ENCODE results near the gene RNF145. TPM values are rescaled to one million over a fixed set of nuclear protein-coding genes. Genes with fewer than 3 reads are reported as not detected.
A peak's percentile ranks its signal among the peaks of the same experiment; 100 is the strongest.
"Not testable (repeated sequence)": the region's sequence is repeated elsewhere in the genome, so short reads cannot be mapped to it uniquely, and the experiment has no call there.

Gene RNF145, protein sequence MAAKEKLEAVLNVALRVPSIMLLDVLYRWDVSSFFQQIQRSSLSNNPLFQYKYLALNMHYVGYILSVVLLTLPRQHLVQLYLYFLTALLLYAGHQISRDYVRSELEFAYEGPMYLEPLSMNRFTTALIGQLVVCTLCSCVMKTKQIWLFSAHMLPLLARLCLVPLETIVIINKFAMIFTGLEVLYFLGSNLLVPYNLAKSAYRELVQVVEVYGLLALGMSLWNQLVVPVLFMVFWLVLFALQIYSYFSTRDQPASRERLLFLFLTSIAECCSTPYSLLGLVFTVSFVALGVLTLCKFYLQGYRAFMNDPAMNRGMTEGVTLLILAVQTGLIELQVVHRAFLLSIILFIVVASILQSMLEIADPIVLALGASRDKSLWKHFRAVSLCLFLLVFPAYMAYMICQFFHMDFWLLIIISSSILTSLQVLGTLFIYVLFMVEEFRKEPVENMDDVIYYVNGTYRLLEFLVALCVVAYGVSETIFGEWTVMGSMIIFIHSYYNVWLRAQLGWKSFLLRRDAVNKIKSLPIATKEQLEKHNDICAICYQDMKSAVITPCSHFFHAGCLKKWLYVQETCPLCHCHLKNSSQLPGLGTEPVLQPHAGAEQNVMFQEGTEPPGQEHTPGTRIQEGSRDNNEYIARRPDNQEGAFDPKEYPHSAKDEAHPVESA
- total RNA-seq, result 100 to 1,000 TPM in 2 of 3 donors, 10 to 100 TPM in 1; 95.7 to 109 (median 101) TPM

- Mint-ChIP-seq H3K4me3 (peak within 1 kb of the TSS; percentile 99), H3K36me3 (ENCODE audit: insufficient read depth) (peaks cover 8% of the 10 kb centered on the region), H3K27me3 (ENCODE audit: low read depth) (no peaks in the 10 kb centered on the region), H3K9me3 (no peaks in the 10 kb centered on the region), H3K4me1 (ENCODE audit: low read depth) (peaks cover 37% of the 10 kb centered on the region)
- DNase-seq (peak; percentile 98), ATAC-seq (peak; percentile 73 to 78)
Observed at GRCh38 chr5:159209438-159210209, at the start of gene RNF145. Gene RNF145, minus strand, starts transcription at chr5:159209553. Its CDS starts 5,936 bp downstream, at chr5:159203617.

GRCh38 chr5:159258361-159258760 is 49.0 kb upstream of the RNF145 start:
- no peak overlapping the region for H3K4me3 Mint-ChIP-seq
- H3K9me3 Mint-ChIP-seq, result no peaks in the 10 kb centered on the region
- H3K27me3 Mint-ChIP-seq (ENCODE audit: low read depth), result peaks cover 3% of the 10 kb centered on the region
- DNase-seq (no peak), ATAC-seq (no peak)
- peaks cover 16% of the 10 kb centered on the region for H3K4me1 Mint-ChIP-seq (ENCODE audit: low read depth)
- no peaks in the 10 kb centered on the region for H3K36me3 Mint-ChIP-seq (ENCODE audit: insufficient read depth)

DNA sequence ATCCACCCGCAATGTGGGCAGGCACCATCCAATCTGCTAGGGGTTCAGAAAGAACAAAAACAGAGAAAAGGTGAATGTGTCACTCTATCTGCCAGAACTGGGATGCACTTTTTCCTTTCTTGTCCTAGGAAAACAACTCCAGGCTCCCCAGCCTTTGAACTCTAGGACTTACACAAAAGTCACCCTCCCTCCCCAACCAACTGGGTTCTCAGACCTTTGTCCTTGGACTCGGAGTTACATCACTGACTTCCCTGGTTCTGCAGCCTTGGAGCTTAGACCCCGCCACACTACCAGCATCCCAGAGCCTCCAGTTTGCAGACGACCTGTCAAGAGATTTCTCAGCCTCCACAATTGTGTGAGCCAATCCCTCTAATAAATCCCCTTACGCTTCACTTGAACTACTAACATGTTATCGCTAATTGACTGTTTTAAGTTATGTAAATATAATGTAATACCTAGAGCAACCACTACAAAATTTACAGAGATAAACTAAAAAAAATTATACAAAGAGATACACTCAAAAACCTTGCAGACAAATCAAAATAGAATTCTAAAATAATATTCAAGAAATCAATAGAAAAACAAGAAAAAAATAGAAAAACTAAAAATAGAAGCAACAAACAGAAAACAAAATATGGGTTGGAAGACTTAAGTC is 48.4 kb upstream of the RNF145 start:
- Mint-ChIP-seq H3K36me3 (ENCODE audit: insufficient read depth) (no peaks in the 10 kb centered on the region), H3K27me3 (ENCODE audit: low read depth) (peaks cover 3% of the 10 kb centered on the region), H3K4me3 (no peak overlapping the region), H3K9me3 (no peaks in the 10 kb centered on the region), H3K4me1 (ENCODE audit: low read depth) (peaks cover 14% of the 10 kb centered on the region)
- ATAC-seq (no peak), DNase-seq (no peak)

- no peaks in the 10 kb centered on the region for H3K36me3 Mint-ChIP-seq (ENCODE audit: insufficient read depth)
- ATAC-seq (no peak), DNase-seq (no peak)
- H3K4me1 Mint-ChIP-seq (ENCODE audit: low read depth), result peaks cover 6% of the 10 kb centered on the region
- H3K27me3 Mint-ChIP-seq (ENCODE audit: low read depth), result peaks cover 3% of the 10 kb centered on the region
- no peaks in the 10 kb centered on the region for H3K9me3 Mint-ChIP-seq
- H3K4me3 Mint-ChIP-seq, result no peak overlapping the region
Observed at GRCh38 chr5:159257007-159257406, 47.7 kb upstream of the RNF145 start.

DNA sequence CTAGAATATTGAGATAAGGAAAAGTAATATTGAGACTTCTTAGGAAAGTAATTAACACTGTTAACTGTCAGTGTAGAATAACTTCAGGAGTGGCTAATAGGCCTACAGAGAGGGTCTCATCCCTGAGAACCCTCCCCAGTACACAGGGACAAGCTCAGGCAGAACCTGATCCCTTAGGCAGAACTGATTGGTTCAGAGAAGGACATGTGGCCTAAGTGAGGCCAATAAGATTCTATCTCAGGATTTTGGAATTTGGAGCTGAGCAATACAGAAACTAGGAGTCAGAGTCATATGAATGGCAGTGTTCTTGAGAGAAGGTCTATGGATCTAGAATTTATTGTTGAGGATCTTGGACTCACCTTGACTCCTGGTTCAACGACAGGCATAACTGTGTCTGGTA is 42.8 kb upstream of the RNF145 start:
- Mint-ChIP-seq H3K9me3 (no peaks in the 10 kb centered on the region), H3K4me1 (ENCODE audit: low read depth) (no peaks in the 10 kb centered on the region), H3K36me3 (ENCODE audit: insufficient read depth) (no peaks in the 10 kb centered on the region), H3K27me3 (ENCODE audit: low read depth) (peaks cover 5% of the 10 kb centered on the region), H3K4me3 (no peak overlapping the region)
- no peak for ATAC-seq
- no peak for DNase-seq

DNA sequence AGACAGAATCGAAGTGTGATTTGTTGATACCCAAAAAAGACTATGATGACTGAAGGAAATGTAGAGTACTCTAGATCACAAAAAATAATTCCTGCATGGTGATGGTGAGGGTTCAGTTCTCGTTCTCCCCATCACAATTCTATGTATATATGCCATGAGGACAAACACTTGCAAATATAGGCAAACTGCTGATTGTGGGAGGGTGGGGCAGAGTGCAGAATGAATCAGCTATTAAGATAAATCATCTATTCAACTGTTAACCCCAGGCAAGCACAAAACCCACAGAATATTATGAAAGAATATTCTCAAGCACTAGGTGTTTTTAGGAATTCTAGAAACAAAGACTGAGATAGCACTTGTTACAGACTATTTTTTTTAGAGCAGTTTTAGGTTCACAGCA is 39.8 kb upstream of the RNF145 start:
- DNase-seq, result no peak
- Mint-ChIP-seq H3K36me3 (ENCODE audit: insufficient read depth) (no peaks in the 10 kb centered on the region), H3K9me3 (no peaks in the 10 kb centered on the region), H3K4me3 (no peak overlapping the region), H3K4me1 (ENCODE audit: low read depth) (peaks cover 1% of the 10 kb centered on the region), H3K27me3 (ENCODE audit: low read depth) (peaks cover 8% of the 10 kb centered on the region)
- no peak for ATAC-seq

DNA sequence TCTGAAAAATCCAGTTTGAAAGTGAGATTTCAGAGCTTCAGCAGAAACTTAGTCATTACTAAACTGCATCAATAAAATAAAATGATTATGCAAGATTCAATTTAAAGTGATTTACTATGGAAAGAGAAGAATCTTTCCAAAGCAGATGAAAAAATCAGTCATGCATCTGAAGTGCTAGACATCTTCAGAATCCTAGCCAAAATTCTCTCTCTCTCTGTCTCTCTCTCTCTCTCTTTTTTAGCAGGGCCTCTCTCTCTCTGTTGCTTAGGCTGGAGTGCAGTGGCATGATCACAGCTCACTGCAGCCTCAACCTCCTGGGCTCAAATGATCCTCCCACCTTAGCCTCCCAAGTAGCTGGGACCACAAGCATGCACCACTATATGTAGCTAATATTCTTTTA is 35.5 kb upstream of the RNF145 start:
- DNase-seq, result no peak
- Mint-ChIP-seq H3K4me3 (no peak overlapping the region), H3K27me3 (ENCODE audit: low read depth) (peaks cover 8% of the 10 kb centered on the region), H3K9me3 (no peaks in the 10 kb centered on the region), H3K36me3 (ENCODE audit: insufficient read depth) (no peaks in the 10 kb centered on the region), H3K4me1 (ENCODE audit: low read depth) (peaks cover 32% of the 10 kb centered on the region)
- ATAC-seq, result no peak

- H3K4me1 Mint-ChIP-seq (ENCODE audit: low read depth), result peaks cover 34% of the 10 kb centered on the region
- ATAC-seq (no peak), DNase-seq (no peak)
- no peaks in the 10 kb centered on the region for H3K9me3 Mint-ChIP-seq
- H3K4me3 Mint-ChIP-seq, result no peak overlapping the region
- peaks cover 8% of the 10 kb centered on the region for H3K27me3 Mint-ChIP-seq (ENCODE audit: low read depth)
- no peaks in the 10 kb centered on the region for H3K36me3 Mint-ChIP-seq (ENCODE audit: insufficient read depth)
Observed at GRCh38 chr5:159244163-159244562, 34.8 kb upstream of the RNF145 start.

- no peak overlapping the region for H3K4me3 Mint-ChIP-seq
- ATAC-seq, result no peak
- H3K4me1 Mint-ChIP-seq (ENCODE audit: low read depth), result peaks cover 34% of the 10 kb centered on the region
- no peak for DNase-seq
- no peaks in the 10 kb centered on the region for H3K36me3 Mint-ChIP-seq (ENCODE audit: insufficient read depth)
- peaks cover 7% of the 10 kb centered on the region for H3K27me3 Mint-ChIP-seq (ENCODE audit: low read depth)
- no peaks in the 10 kb centered on the region for H3K9me3 Mint-ChIP-seq
Observed at GRCh38 chr5:159243385-159243784, 34.0 kb upstream of the RNF145 start.

GRCh38 chr5:159242656-159243055 is 33.3 kb upstream of the RNF145 start:
- H3K9me3 Mint-ChIP-seq, result no peaks in the 10 kb centered on the region
- ATAC-seq (no peak), DNase-seq (no peak)
- peaks cover 34% of the 10 kb centered on the region for H3K4me1 Mint-ChIP-seq (ENCODE audit: low read depth)
- peaks cover 4% of the 10 kb centered on the region for H3K27me3 Mint-ChIP-seq (ENCODE audit: low read depth)
- H3K36me3 Mint-ChIP-seq (ENCODE audit: insufficient read depth), result no peaks in the 10 kb centered on the region
- H3K4me3 Mint-ChIP-seq, result no peak overlapping the region

- H3K36me3 Mint-ChIP-seq (ENCODE audit: insufficient read depth), result no peaks in the 10 kb centered on the region
- ATAC-seq (peak; percentile 58 to 64), DNase-seq (no peak)
- no peak overlapping the region for H3K4me3 Mint-ChIP-seq
- peaks cover 34% of the 10 kb centered on the region for H3K4me1 Mint-ChIP-seq (ENCODE audit: low read depth)
- H3K9me3 Mint-ChIP-seq, result no peaks in the 10 kb centered on the region
- H3K27me3 Mint-ChIP-seq (ENCODE audit: low read depth), result peaks cover 4% of the 10 kb centered on the region
Observed at GRCh38 chr5:159241946-159242552, 32.7 kb upstream of the RNF145 start.

DNA sequence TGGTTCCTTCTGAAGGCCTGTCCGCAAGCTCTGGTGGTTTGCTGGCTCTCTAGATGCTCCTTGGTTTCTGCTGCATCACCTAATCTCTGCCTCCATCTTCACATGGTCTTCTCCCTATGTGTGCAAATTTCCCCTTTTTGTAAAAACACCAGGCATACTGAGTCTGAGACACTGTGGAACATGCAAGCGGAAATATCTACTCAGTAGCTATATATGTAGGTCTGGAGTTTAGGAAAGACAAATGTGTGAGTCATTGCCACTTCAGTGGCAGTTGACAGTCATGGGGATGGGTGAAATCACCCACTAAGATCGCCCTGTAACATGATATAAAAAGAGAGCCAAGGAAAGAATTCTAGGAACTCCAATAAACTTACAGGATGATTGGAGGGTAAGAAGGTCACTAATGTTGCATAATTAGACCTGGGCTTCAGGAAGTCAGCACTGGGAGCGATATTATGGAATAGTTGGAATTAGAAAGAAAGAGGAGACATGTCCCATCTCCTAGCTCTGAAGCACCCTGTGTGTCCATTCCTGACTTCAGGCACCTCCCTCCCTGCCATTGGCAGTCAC is 31.0 kb upstream of the RNF145 start:
- no peak for DNase-seq
- Mint-ChIP-seq H3K36me3 (ENCODE audit: insufficient read depth) (no peaks in the 10 kb centered on the region), H3K9me3 (no peaks in the 10 kb centered on the region), H3K4me1 (ENCODE audit: low read depth) (peaks cover 34% of the 10 kb centered on the region), H3K27me3 (ENCODE audit: low read depth) (no peaks in the 10 kb centered on the region), H3K4me3 (peak overlapping the region; percentile 11)
- peak; percentile 84 to 88 for ATAC-seq

DNA sequence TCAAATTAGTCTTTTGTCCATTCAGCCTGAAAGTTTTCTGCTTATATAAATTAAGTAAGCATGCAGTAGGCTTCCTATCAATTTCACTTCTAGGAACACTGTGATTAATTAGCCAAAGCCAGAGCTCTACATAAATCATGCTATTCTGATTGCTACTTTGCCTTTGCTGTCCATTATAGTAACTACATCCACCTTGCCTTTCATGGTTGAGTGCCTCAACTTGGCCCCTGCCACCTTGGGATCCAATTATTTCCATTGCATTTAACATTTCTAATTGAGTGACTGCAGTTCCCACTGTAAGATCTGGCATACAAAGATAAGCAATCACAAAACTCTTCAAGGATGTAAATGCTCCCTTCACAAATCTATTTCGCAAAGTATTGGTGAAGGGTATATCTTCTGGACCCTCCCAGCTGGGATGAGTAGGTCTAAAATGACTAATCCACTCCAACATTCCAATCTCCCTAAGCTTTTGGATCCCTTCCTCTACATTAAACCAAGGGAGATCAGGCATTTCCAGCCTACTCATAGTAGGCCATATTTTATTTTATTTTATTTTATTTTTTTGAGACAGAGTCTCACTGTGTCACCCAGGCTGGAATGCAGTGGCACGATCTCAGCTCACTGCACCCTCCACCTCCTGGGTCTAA is 26.6 kb upstream of the RNF145 start:
- H3K9me3 Mint-ChIP-seq; H3K4me3 Mint-ChIP-seq; H3K27me3 Mint-ChIP-seq (ENCODE audit: low read depth); ATAC-seq; DNase-seq; H3K36me3 Mint-ChIP-seq (ENCODE audit: insufficient read depth): not testable (repeated sequence)
- peaks cover 12% of the 10 kb centered on the region for H3K4me1 Mint-ChIP-seq (ENCODE audit: low read depth)

Data from activated T-cell treated with anti-CD3 and anti-CD28 coated beads, Interleukin-2, amount 50 U/mL, for 4 hours (primary cell).